Lower lobe of right lung (tissue), 2 donors: ENCODE results near the gene GPC6. TPM values are rescaled to one million over a fixed set of nuclear protein-coding genes. Genes with fewer than 3 reads are reported as not detected.

Experiments used
- ATAC-seq, 2 donors: fragments of 200-7000 bp; cut with Tn5 transposase; one replicate each; pipeline ENCODE4 v1.9.1; 2020 to 2022; ENCODE audit warnings: mild to moderate bottlenecking in 2 of 2, moderate library complexity in 2 of 2
- DNase-seq: peaks from one replicate; pipeline ENCODE4 v3.0.0-alpha.2; 2020
- H3K27ac ChIP-seq: fragments of 200-600 bp; one replicate; pipeline ENCODE4 v1.8.0; 2022
- H3K27me3 ChIP-seq: fragments of 200-600 bp; one replicate; pipeline ENCODE4 v1.8.0; 2022; ENCODE audit warnings: low read depth
- H3K36me3 ChIP-seq: fragments of 200-600 bp; one replicate; pipeline ENCODE4 v1.8.0; 2022; ENCODE audit warnings: mild to moderate bottlenecking
- H3K4me1 ChIP-seq: fragments of 200-600 bp; one replicate; pipeline ENCODE4 v1.8.0; 2022
- H3K4me3 ChIP-seq: fragments of 200-600 bp; one replicate; pipeline ENCODE4 v1.8.0; 2022; ENCODE audit warnings: mild to moderate bottlenecking
- H3K9me3 ChIP-seq: fragments of 200-600 bp; one replicate; pipeline ENCODE4 v1.8.0; 2022
- CTCF ChIP-seq: fragments of 200-600 bp; IDR thresholded peaks from one replicate; pipeline ENCODE4 v1.8.0; 2022; ENCODE audit warnings: antibody characterized with exemption, mild to moderate bottlenecking
- intact Hi-C: fragments of 100-400 bp; cut with DNase I; formaldehyde crosslinking; loops from one replicate; pipeline ENCODE4 v1.11.0; 2022
- total RNA-seq: library from RNA; stranded (reverse); fragmentation: NEBNext Ultra II Directional; extraction: Animal tissue kit (Norgen Biotek cat#: 25700); gene quantifications from one replicate; pipeline ENCODE4 v1.2.1, GENCODE V29; 2021
- donor health status: DM: no; HTN: yes; CAD: no; lungs with severe emphysema.

GPC6 gene
- total RNA-seq, 1 donor from 2014 or later, result 5.5 TPM

- Histone ChIP-seq H3K9me3 (no peaks in the 10 kb centered on the region), H3K36me3 (no peaks in the 10 kb centered on the region), H3K4me3 (no peak overlapping the region), H3K27ac (no peak overlapping the region), H3K27me3 (no peaks in the 10 kb centered on the region), H3K4me1 (no peaks in the 10 kb centered on the region)
- DNase-seq (no peak), ATAC-seq (no peak)
- intact Hi-C loops, result no loop called here
- TF ChIP-seq CTCF, result no peak
These were observed 111.4 kb downstream of the GPC6 start for GRCh38 chr13:93338030-93338429.

- Histone ChIP-seq H3K9me3 (no peaks in the 10 kb centered on the region), H3K4me3 (no peak overlapping the region), H3K27me3 (no peaks in the 10 kb centered on the region), H3K36me3 (no peaks in the 10 kb centered on the region), H3K27ac (no peak overlapping the region), H3K4me1 (no peaks in the 10 kb centered on the region)
- ATAC-seq, result no peak
- intact Hi-C loops, result no loop called here
- DNase-seq, result no peak
- no peak for TF ChIP-seq CTCF
These were observed 112.3 kb downstream of the GPC6 start for GRCh38 chr13:93338906-93339305.

DNA sequence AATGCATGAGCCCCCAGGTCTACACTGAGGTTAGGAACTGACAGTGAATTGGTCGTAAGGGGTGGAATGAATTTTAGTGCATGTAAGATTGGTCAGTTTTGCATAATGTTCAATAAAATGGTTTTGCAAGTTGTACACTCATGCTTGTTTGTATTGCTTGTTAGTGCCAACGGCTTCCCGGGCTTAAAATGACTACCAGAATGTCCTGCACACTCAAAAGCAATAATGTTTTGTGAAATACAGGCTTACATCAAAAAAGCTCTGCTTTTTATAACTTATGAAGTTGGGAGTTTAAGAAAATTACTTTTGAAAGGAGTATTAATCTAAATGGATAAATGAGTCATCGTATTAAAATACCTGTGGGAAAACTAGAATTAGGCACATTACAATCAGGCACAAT is 112.9 kb downstream of the GPC6 start:
- no peak for TF ChIP-seq CTCF
- no peaks in the 10 kb centered on the region for H3K27me3 ChIP-seq
- H3K4me1 ChIP-seq, result no peaks in the 10 kb centered on the region
- no peak overlapping the region for H3K27ac ChIP-seq
- H3K4me3 ChIP-seq, result no peak overlapping the region
- H3K9me3 ChIP-seq, result no peaks in the 10 kb centered on the region
- DNase-seq (no peak), ATAC-seq (no peak)
- H3K36me3 ChIP-seq, result no peaks in the 10 kb centered on the region
- intact Hi-C loops, result no loop called here

DNA sequence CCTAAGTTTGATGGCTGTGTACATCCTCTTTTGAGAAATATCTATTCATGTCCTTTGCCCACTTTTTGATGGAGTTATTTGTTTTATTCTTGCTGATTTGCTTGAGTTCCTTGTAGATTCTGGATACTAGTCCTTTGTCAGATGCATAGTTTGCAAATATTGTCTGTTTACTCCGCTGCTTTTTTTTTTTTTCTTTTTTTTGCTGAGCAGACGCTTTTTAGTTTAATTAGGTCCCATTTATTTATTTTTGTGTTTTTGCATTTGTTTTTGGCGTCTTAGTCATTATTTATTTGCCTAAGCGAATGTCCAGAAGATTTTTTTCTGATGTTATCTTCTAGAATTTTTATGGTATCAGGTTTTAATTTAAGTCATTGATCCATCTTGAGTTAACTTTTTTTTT is 114.9 kb downstream of the GPC6 start:
- intact Hi-C loops, result no loop called here
- Histone ChIP-seq H3K4me1 (no peaks in the 10 kb centered on the region), H3K9me3 (no peaks in the 10 kb centered on the region), H3K27me3 (no peaks in the 10 kb centered on the region), H3K36me3 (no peaks in the 10 kb centered on the region), H3K27ac (no peak overlapping the region), H3K4me3 (no peak overlapping the region)
- no peak for TF ChIP-seq CTCF
- DNase-seq (no peak), ATAC-seq (no peak)

DNA sequence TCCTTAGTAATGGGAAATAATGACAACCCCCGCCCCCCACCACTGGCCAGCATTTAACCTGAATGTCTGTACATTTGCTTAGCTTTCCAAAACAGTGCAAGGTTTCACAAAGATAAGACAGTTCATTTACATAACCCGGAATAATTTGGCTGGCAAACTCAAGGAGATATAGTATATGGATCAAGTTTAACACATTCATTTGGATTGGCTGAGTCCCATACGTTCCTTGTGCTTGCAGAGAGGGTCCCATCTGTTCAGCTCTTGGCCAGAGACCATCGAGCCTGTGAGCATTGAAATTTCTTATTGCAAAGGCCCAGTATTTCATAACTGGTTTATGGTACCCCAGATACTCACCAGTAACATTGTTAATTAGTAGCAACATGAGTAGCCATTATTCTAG is 116.5 kb downstream of the GPC6 start:
- H3K4me3 ChIP-seq, result no peak overlapping the region
- no peaks in the 10 kb centered on the region for H3K9me3 ChIP-seq
- DNase-seq, result no peak
- no peak overlapping the region for H3K27ac ChIP-seq
- ATAC-seq, result no peak
- H3K36me3 ChIP-seq, result no peaks in the 10 kb centered on the region
- no peaks in the 10 kb centered on the region for H3K27me3 ChIP-seq
- no peaks in the 10 kb centered on the region for H3K4me1 ChIP-seq
- intact Hi-C loops, result no loop called here
- TF ChIP-seq CTCF, result no peak

DNA sequence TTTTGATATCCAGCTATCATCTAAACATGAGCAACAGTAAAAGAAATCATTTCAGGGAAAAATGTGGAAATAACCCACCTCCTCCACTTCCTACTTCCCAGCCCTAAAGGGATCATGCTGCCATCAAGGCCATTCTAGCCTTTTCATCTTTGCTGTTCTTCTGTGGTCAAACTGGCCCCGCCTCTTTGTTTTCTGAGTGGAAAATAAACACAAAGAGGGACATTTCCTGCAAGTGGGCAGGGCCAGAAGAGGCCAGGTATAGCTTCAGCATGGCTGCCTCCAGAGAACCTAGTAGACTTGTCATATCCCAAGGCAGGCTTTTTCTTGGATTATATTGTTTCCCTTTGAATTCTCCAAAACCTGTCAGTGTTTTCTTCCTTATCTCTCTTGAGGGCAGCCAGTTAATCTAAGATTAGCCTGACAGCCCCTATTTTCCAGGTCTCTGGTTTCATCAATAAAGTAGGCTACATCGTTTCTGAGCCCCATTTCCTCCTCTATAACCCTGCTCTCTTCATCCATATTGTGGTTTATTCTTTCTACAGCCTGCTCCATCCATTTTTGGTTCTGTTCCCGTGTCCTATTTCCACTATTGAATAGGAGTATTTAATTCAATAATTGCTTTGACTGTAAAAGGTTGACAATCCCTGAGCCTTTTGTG is 117.6 kb downstream of the GPC6 start:
- Histone ChIP-seq H3K4me3 (no peak overlapping the region), H3K4me1 (no peaks in the 10 kb centered on the region), H3K27me3 (no peaks in the 10 kb centered on the region), H3K36me3 (no peaks in the 10 kb centered on the region), H3K9me3 (no peaks in the 10 kb centered on the region), H3K27ac (no peak overlapping the region)
- TF ChIP-seq CTCF, result no peak
- intact Hi-C loops, result no loop called here
- ATAC-seq, result no peak
- no peak for DNase-seq
